ENCODE measurements around the gene MDM2. TPM values are rescaled to one million over a fixed set of nuclear protein-coding genes. Genes with fewer than 3 reads are reported as not detected.
A peak's percentile ranks its signal among the peaks of the same experiment; 100 is the strongest.

MDM2 gene
- total RNA-seq, 1 experiment from 2014 or later: 207 TPM

GRCh38 chr12:68807576-68808387 lies at the start of gene MDM2 (continued):
- TF ChIP-seq TP53 (CRISPR knock-in tag; IDR thresholded peaks at IDR 0.05): 0 out of 2 replicates have a peak, but pooled peaks have one; percentile 42
- TF ChIP-seq ZBTB21 (CRISPR knock-in tag; IDR thresholded peaks at IDR 0.05; ENCODE audit: borderline replicate concordance): peak; percentile 76; the same call in 1 of the 2 replicates
- TF ChIP-seq FOXP1 (CRISPR knock-in tag; IDR thresholded peaks at IDR 0.05; ENCODE audit: borderline replicate concordance): peak; percentile 81; the same call in 1 of the 2 replicates
- 0 out of 2 replicates have a peak, but pooled peaks have one; percentile 60 for TF ChIP-seq PRRX2 (CRISPR knock-in tag; IDR thresholded peaks at IDR 0.05)
- TF ChIP-seq NR1H2 (CRISPR knock-in tag; IDR thresholded peaks at IDR 0.05): no peak
- TF ChIP-seq FOXK1 (CRISPR knock-in tag; IDR thresholded peaks at IDR 0.05): peak; percentile 93
- no peak for TF ChIP-seq JAZF1 (CRISPR knock-in tag; IDR thresholded peaks at IDR 0.05)
- no peak for TF ChIP-seq EMX1 (CRISPR knock-in tag; IDR thresholded peaks at IDR 0.05)
- no peak for TF ChIP-seq ELF4 (CRISPR knock-in tag; IDR thresholded peaks at IDR 0.05; ENCODE audit: low read depth)
- peak; percentile 89 for TF ChIP-seq ETV6 (CRISPR knock-in tag; IDR thresholded peaks at IDR 0.05)
- no peak for TF ChIP-seq MXD4 (CRISPR knock-in tag; IDR thresholded peaks at IDR 0.05; ENCODE audit: borderline replicate concordance)
- peak; percentile 75; the same call in 1 of the 2 replicates for TF ChIP-seq E2F5 (CRISPR knock-in tag; IDR thresholded peaks at IDR 0.05)
- TF ChIP-seq E2F1 (CRISPR knock-in tag; IDR thresholded peaks at IDR 0.05): 0 out of 2 replicates have a peak, but pooled peaks have one; percentile 14
- 0 out of 2 replicates have a peak, but pooled peaks have one; percentile 44 for TF ChIP-seq PREB (CRISPR knock-in tag; IDR thresholded peaks at IDR 0.05; ENCODE audit: borderline replicate concordance)
- no peak for TF ChIP-seq FOXJ3 (CRISPR knock-in tag; IDR thresholded peaks at IDR 0.05; ENCODE audit: borderline replicate concordance)
- peak; percentile 80 for TF ChIP-seq SP1 (CRISPR knock-in tag; conservative IDR thresholded peaks at IDR 0.05)
- peak; percentile 80 for TF ChIP-seq FOXP4 (CRISPR knock-in tag; IDR thresholded peaks at IDR 0.05)
- no peak for TF ChIP-seq GRHL2 (CRISPR knock-in tag; IDR thresholded peaks at IDR 0.05; ENCODE audit: insufficient replicate concordance, severe bottlenecking)
- TF ChIP-seq ZSCAN18 (CRISPR knock-in tag; IDR thresholded peaks at IDR 0.05): no peak
- TF ChIP-seq USF1 (CRISPR knock-in tag; IDR thresholded peaks at IDR 0.05): 0 out of 2 replicates have a peak, but pooled peaks have one; percentile 0
- TF ChIP-seq E2F4 (CRISPR knock-in tag; IDR thresholded peaks at IDR 0.05; ENCODE audit: borderline replicate concordance, low read depth): peak; percentile 73; the same call in 1 of the 2 replicates
- TF ChIP-seq SMAD3 (CRISPR knock-in tag; IDR thresholded peaks at IDR 0.05; ENCODE audit: borderline replicate concordance): no peak
- TF ChIP-seq USF2 (CRISPR knock-in tag; IDR thresholded peaks at IDR 0.05): no peak; the same call in 1 of the 2 replicates
- no peak for TF ChIP-seq ZNF396 (CRISPR knock-in tag; IDR thresholded peaks at IDR 0.05; ENCODE audit: borderline replicate concordance)
- TF ChIP-seq NFYB (CRISPR knock-in tag; conservative IDR thresholded peaks at IDR 0.05; ENCODE audit: low read depth): peak; percentile 50; the same call in 1 of the 2 replicates
- no peak for TF ChIP-seq ATF2 (CRISPR knock-in tag; IDR thresholded peaks at IDR 0.05; ENCODE audit: borderline replicate concordance, low read depth)
- TF ChIP-seq TEAD4 (CRISPR knock-in tag; IDR thresholded peaks at IDR 0.05): no peak; the same call in 1 of the 2 replicates
